DMS79 (cell line): ENCODE data around the gene SEC11A.
"Not testable (repeated sequence)": the region's sequence is repeated elsewhere in the genome, so short reads cannot be mapped to it uniquely, and the experiment has no call there.

ENCODE experiments used
- DNase-seq: peaks from one replicate; lab custom pipeline; 2025; lab: John Stamatoyannopoulos, UW

The SEC11A gene

GRCh38 chr15:84716036-84716732, at the start of gene SEC11A:
TSS of gene SEC11A (minus strand) at chr15:84716139. CDS start at chr15:84716075, 64 bp downstream.
- peak; percentile 76 for DNase-seq

DNA sequence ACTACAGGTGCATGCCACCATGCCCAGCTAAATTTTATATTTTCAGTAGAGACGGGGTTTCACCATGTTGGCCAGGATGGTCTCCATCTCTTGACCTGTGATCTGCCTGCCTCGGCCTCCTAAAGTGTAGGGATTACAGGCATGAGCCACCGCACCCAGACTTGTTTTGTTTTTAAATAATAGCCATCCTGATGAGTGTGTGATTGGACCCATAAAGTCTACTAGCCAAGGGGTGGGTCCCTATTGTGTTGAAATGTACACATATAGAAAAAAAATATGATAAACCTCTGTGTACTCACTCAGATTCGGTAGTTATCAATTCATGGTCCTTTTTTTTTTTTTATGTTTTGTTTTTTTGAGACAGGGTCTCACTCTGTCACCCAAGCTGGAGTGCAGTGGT, 49.7 kb upstream of the SEC11A start:
- no peak for DNase-seq

- no peak for DNase-seq
Measured at GRCh38 chr15:84764989-84765388, 49.0 kb upstream of the SEC11A start.

DNA sequence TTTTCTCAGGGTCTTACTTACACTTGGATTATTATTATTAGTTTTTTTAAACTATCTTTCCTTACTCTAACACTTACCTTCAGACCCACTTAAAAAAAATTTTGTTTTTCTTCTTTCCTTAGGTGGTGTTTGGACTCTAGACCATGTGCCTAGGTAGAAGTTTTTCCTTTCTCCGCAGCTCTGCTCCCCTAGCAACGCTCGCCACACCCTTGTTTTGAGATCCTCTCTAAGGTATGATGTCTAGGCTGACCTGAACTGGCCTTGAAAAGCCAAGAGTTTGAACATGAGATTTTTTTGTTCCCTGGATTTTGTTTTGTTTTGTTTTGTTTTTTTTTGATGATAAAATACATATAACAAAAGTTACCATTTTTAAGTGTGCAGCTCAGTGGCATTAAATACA, 48.6 kb upstream of the SEC11A start:
- DNase-seq = no peak

GRCh38 chr15:84762840-84763572, 47.1 kb upstream of the SEC11A start:
- no peak for DNase-seq

- DNase-seq = no peak
Measured at GRCh38 chr15:84761607-84762131, 45.7 kb upstream of the SEC11A start.

- DNase-seq = no peak
Measured at GRCh38 chr15:84760219-84760618, 44.3 kb upstream of the SEC11A start.

DNA sequence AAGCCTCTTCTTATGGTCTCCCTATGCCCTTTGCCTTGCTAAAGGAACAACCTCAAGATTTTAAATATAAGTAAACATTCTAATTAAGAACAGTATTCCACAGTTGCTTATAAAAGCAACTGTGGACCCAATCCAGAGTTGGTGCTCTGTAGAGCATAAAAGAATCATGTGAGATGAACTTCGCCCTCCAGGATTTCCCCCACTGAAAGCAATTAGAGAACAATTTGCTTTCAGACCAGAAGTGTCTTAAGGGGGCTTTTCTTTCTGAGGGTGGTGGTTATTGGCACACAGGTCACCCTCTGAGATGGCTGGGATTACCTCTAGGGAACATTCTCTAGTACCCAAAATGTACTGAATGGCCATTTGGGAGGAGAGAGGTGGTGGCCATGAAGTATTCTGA, 43.1 kb upstream of the SEC11A start:
- DNase-seq = no peak

DNA sequence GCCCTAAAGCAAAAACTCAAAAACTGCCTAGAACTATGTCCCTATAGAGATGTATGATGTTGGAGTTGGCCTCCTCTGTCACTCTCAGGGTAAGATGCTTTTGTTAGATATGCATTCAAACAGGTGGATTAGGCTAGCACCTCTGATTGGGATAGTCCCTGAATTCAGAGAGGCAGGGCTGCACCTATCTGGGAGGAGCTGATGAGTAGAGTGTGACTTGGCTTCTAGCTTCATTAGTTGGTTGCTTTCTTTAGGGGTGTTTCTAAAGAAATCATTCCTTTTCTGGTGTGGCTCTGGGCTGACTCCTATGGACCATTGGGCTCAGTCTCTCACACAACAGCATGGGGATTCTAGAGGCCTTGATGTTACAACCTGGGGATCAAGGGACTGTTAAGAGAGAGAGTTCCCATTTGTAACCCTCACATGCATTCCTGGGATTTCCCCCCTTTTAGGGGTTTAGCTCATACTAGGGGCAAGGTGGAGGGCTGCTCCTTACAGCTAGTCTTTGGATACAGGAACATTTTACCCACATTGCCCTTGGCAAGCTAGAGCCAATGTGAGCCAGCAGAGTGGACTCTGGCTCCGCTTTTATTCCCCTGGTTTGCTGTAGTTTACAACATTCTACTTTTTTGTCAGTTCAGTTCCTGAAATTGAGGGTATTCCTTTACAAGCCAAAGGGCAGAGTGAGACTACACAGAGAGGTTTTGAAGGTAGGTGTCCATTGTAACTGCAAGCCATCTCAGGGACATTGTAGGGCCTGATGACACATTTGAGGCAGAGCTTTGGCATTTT, 40.0 kb upstream of the SEC11A start:
- no peak for DNase-seq

- not testable (repeated sequence) for DNase-seq
Measured at GRCh38 chr15:84754889-84755288, 39.0 kb upstream of the SEC11A start.

GRCh38 chr15:84752700-84753099, 36.8 kb upstream of the SEC11A start:
- DNase-seq = no peak

DNA sequence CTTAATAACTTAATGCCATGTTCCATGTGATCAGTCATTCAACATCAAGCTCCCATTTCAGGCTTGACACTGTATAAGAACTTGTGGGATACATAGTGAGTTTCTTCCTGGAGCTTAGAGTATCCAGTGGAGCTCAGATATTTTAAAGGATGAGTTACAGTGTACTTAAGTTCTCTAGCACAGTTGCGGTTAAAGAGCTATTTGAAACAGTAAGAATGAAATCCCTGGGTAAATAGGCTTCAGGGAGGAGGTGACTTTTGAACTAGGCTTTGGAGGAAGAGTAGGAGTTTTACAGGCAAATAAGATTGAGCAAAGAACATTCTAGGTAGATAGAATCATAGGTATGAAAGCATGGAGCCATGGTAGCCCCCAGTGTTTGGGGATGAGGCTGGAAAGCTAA, 36.3 kb upstream of the SEC11A start:
- DNase-seq = no peak

DNA sequence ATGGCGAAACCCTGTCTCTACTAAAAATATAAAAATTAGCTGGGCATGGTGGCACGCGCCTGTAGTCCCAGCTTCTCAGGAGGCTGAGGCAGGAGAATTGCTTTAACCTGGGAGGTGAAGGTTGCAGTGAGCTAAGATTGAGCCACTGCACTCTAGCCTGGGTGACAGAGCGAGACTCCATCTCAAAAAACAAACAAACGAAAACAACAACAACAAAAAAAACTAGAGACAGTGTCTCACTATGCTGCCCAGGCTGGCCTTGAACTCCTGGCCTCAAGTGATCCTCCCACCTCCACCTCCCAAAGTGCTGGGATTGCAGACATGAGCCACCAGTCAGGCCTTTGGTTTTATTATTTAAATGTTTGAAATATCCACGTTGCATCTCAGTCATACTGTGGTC, 35.8 kb upstream of the SEC11A start:
- DNase-seq = not testable (repeated sequence)

GRCh38 chr15:84750583-84751092, 34.7 kb upstream of the SEC11A start:
- DNase-seq = no peak

- no peak for DNase-seq
Measured at GRCh38 chr15:84749111-84749991, 33.4 kb upstream of the SEC11A start.

DNA sequence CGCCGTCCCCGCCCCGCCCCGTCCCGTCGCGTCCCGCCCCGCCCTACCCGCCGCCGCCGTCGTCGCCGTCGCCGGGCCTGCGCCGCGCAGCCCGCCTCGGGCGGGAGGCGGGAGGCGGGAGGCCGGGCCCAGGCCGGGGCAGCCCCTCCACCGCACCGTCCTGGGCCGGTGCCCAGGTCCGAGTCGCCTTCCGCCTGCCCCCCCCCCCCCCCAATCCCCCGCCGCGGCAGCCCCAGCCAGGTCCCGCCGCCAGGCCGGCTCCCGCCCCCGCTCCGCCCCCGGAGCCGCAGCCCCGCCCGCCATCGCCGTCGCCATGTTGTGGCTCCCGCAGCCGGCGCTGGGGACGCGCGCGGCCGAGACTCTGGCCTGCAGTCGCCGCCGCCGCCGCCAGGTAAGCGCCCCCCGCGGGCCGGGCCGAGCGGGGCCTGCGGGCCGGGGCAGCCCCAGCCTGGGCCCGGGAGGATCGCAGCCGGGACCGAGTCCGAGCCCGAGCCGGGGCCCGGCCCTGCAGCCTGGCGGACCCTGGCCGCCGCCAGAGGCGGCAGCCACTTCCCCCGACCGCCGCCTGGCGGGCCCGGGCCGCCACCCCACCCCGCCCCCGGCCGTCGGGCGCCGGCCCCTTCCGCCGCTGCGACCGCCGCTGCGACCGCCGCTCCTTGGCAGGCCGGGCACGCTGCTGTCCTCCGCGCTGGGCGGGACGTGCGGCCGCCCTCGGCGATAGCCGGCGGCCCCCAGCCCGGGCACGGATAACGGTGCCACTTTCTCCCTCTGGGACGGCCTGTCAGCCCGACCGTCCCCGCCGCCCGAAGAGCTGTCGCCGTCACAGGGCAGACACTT, 32.6 kb upstream of the SEC11A start, which contains the start of gene ZNF592:
Gene ZNF592 (plus strand): TSS at position 319 of the 837 bp plus-strand sequence. CDS start 34,084 bp downstream, outside the sequence.
- DNase-seq = peak; percentile 0

DNA sequence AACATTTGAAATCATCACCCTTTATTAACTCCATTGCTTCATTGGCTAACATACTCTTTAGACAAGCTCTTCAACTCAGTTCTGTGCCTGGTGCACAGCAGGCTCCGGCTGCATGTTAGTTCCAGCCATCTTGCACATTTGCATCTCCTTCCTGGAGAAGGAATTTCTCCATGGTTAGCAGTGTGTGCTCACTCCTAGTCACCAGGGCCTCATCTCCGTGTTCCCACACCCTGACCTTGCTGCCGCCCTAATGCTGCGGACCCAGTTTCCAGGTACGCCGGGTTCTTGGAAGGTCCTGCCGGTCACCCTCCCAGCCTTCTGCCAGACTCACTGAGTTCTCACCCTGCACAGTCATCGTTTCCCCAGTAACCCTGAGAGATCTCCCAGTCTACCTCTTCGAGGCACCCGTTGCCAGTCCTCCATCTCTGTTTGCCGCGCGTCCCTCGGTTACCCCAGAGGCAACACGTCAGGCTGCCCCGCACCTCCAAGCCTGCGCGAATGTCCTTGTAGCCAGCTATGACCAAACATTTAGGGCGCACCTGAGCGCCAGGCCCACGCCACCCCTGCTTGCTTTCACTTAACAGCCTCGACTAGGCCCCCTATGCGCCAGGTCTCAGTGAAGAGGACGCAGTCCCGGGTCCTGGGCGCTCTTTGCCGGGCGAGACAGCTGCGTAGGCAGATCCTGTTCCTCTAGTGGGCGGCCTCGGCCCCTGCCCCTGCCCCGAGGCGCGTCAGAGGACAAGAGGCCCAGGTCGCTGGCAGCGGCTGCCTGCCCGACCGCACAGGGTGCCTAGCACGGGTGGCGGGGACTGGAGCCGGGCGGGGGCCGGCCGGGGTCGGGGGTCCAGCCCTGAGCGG, 31.7 kb upstream of the SEC11A start:
- peak; percentile 27 for DNase-seq

DNA sequence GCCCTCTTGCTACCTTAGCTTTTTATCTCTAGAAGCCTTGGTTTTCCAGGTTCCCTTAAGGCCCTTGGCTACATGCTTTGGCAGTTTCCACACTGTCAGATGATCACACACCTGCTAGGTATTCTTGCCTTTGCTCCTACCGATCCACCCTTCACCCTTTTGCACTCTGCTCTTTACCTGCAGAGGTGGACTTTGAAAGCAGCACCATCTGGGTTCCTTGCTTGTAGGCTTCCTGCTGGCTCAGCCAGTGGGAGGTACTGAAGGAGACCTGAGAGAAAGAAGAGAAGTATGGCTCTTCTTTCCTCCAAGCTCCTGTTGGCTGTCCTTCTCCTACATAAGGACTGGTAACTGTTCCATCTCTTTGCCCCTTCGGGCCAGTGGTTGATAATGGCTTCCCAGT, 25.2 kb upstream of the SEC11A start:
- DNase-seq = no peak

GRCh38 chr15:84740691-84741090, 24.8 kb upstream of the SEC11A start:
- no peak for DNase-seq
